ENCODE measurements around the gene FARP1. TPM values are rescaled to one million over a fixed set of nuclear protein-coding genes. Genes with fewer than 3 reads are reported as not detected.
"Not testable (repeated sequence)": the region's sequence is repeated elsewhere in the genome, so short reads cannot be mapped to it uniquely, and the experiment has no call there.

Gene FARP1
- total and polyA plus RNA-seq, 3 experiments from 2014 or later = 0.16 to 0.27 (median 0.26) TPM

DNA sequence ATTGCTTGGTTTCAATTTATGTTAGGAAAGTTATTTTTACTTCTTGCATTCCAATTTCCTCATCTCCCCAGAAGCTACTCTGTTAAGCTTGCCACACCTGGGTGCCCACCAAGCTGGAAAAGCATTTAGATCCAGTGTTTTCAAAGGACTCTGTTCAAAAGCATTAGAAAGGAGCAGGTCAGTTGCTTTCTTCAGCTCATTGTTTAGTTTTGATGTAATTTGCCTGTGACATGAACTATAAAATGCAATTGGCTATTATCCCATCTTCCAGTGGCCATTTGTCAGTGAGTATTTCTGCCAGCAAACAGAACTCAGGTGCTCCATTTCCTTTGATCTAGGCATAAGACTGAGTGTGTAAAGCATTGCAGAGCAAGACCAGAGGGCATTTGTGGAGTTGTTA is 80.8 kb downstream of the FARP1 start:
- Mint-ChIP-seq H3K9me3 (no peaks in the 10 kb centered on the region), H3K36me3 (no peaks in the 10 kb centered on the region), H3K4me3 (no peak overlapping the region), H3K4me1 (no peaks in the 10 kb centered on the region), H3K27ac (no peak overlapping the region), H3K27me3 (peaks cover 6 to 22% of the 10 kb centered on the region in 2 donors)
- Histone ChIP-seq H3K9me3 (ENCODE audit: low read length) (no peaks in the 10 kb centered on the region), H3K27ac (ENCODE audit: low read depth, low read length) (no peak overlapping the region), H3K27me3 (ENCODE audit: insufficient read depth, low read length, poor library complexity, severe bottlenecking) (no peaks in the 10 kb centered on the region), H3K4me1 (ENCODE audit: insufficient read depth, low read length) (no peaks in the 10 kb centered on the region), H3K4me3 (ENCODE audit: low read length) (no peak overlapping the region), H3K36me3 (ENCODE audit: insufficient read depth, low read length) (no peaks in the 10 kb centered on the region)
- CTCF ChIA-PET = interaction anchor here (0.7 kb wide), 1 partner anchor 19 kb away, joined by 3 read pairs; no protein-coding TSS in a partner anchor
- no peak for DNase-seq
- POLR2A ChIA-PET = no interaction called here

DNA sequence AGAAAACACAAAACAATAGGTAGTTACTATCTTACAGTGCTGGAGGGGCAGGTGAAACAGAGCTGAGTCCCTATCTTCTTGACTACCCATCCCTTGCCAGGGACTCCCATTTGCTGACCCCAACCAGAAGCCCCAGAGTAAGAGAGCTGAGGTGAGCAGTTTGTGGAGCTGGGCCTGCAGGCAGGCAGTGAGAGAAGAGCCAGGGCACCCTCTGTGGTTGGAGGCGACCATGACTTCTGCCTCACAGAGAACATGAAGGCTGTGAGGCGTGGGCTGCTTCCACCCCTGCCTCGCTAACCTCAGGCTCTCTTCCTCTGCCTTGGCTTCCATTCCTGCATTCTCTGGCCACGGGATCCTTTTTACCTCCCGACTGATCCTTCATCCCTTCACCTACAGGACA is 81.7 kb downstream of the FARP1 start:
- no peak for DNase-seq
- no peaks in the 10 kb centered on the region for H3K4me1 Mint-ChIP-seq
- Histone ChIP-seq H3K36me3 (ENCODE audit: insufficient read depth, low read length) (no peaks in the 10 kb centered on the region), H3K9me3 (ENCODE audit: low read length) (no peaks in the 10 kb centered on the region), H3K4me1 (ENCODE audit: insufficient read depth, low read length) (no peaks in the 10 kb centered on the region), H3K27me3 (ENCODE audit: insufficient read depth, low read length, poor library complexity, severe bottlenecking) (no peaks in the 10 kb centered on the region), H3K27ac (ENCODE audit: low read depth, low read length) (no peak overlapping the region), H3K4me3 (ENCODE audit: low read length) (no peak overlapping the region)
- peaks cover 6 to 22% of the 10 kb centered on the region in 2 donors for H3K27me3 Mint-ChIP-seq
- H3K9me3 Mint-ChIP-seq = no peaks in the 10 kb centered on the region
- CTCF ChIA-PET = no interaction called here
- no peak overlapping the region for H3K4me3 Mint-ChIP-seq
- POLR2A ChIA-PET = no interaction called here
- H3K27ac Mint-ChIP-seq = no peak overlapping the region
- no peaks in the 10 kb centered on the region for H3K36me3 Mint-ChIP-seq

DNA sequence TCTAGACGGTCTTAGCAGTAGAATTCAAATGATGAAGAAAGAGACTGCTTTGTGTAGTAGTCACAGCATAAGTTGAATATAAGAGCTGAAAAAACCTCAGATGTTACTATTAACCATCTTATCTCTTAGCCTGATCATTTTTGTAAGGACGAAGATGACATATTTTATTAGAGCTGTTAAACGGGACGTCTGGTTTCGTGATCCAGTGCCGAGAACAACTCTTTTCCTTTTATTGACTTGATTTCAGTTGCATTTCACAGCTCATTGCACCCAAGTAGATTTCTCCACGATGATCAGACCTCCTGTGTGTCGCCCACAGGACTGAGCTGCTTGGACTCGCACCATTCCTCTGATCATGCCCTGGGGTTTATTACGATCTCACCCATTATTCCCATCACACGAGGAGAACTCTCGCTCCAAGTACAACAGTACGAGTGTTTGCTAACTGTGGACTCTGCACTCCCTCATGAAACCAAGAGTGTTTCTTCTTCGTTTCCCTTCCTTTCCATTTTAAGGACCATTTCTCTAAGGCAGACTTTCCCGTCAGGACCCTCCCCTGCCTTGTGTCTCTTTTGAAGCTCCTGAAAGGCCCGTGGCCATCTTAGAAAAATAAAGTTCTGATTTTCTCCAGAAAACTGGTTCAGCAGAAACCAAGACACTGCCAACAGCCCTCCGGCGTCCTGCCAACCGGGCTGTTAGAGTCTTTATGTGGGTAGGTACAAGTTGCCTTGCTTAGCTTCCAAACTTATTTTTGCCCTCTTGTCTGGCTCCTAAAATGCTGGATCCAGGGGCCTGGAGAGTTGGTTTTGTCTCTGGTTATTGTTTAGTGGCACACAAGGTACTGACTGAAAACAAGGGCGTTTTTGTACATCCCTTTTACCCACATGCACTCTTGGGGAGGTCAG is 82.4 kb downstream of the FARP1 start:
- Mint-ChIP-seq H3K36me3 (no peaks in the 10 kb centered on the region), H3K4me1 (no peaks in the 10 kb centered on the region), H3K27me3 (peaks cover 6 to 16% of the 10 kb centered on the region in 2 donors), H3K9me3 (no peaks in the 10 kb centered on the region), H3K27ac (no peak overlapping the region), H3K4me3 (no peak overlapping the region)
- no peaks in the 10 kb centered on the region for H3K27me3 ChIP-seq (ENCODE audit: insufficient read depth, low read length, poor library complexity, severe bottlenecking)
- no peak overlapping the region for H3K27ac ChIP-seq (ENCODE audit: low read depth, low read length)
- H3K4me1 ChIP-seq (ENCODE audit: insufficient read depth, low read length) = no peaks in the 10 kb centered on the region
- H3K36me3 ChIP-seq (ENCODE audit: insufficient read depth, low read length) = no peaks in the 10 kb centered on the region
- H3K4me3 ChIP-seq (ENCODE audit: low read length) = no peak overlapping the region
- POLR2A ChIA-PET = no interaction called here
- DNase-seq = no peak
- CTCF ChIA-PET = no interaction called here
- no peaks in the 10 kb centered on the region for H3K9me3 ChIP-seq (ENCODE audit: low read length)

DNA sequence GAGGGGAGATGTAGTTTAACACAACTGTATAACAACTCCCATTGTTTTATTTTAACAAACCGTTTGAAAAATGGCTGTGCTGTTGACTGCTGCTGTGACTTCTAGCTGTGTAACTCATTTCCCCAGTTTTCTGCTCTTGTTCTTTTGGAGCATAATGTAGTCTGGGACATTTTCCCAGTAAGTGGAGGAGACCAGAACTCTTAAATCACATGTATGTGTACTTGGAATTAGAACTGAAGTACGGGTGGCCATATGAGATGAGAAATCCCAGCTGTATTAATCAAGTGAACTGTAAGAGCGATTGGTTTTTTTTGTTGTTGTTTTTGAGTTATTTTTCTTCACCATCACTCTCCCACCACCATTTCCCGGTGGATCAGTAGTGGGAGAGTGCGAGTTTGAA is 83.6 kb downstream of the FARP1 start:
- H3K27ac Mint-ChIP-seq = no peak overlapping the region
- no peaks in the 10 kb centered on the region for H3K36me3 ChIP-seq (ENCODE audit: insufficient read depth, low read length)
- H3K4me3 ChIP-seq (ENCODE audit: low read length) = no peak overlapping the region
- ChIA-PET POLR2A (no interaction called here), CTCF (interaction anchor here (0.5 kb wide), 1 partner anchor 309 kb away, joined by 4 read pairs; no protein-coding TSS in a partner anchor)
- no peaks in the 10 kb centered on the region for H3K9me3 ChIP-seq (ENCODE audit: low read length)
- no peaks in the 10 kb centered on the region for H3K27me3 ChIP-seq (ENCODE audit: insufficient read depth, low read length, poor library complexity, severe bottlenecking)
- no peaks in the 10 kb centered on the region for H3K36me3 Mint-ChIP-seq
- no peak for DNase-seq
- no peaks in the 10 kb centered on the region for H3K4me1 ChIP-seq (ENCODE audit: insufficient read depth, low read length)
- no peaks in the 10 kb centered on the region for H3K4me1 Mint-ChIP-seq
- H3K9me3 Mint-ChIP-seq = peaks cover 0 to 3% (median 0%) of the 10 kb centered on the region in 5 donors
- H3K4me3 Mint-ChIP-seq = no peak overlapping the region
- peaks cover 6 to 16% of the 10 kb centered on the region in 2 donors for H3K27me3 Mint-ChIP-seq
- H3K27ac ChIP-seq (ENCODE audit: low read depth, low read length) = no peak overlapping the region

DNA sequence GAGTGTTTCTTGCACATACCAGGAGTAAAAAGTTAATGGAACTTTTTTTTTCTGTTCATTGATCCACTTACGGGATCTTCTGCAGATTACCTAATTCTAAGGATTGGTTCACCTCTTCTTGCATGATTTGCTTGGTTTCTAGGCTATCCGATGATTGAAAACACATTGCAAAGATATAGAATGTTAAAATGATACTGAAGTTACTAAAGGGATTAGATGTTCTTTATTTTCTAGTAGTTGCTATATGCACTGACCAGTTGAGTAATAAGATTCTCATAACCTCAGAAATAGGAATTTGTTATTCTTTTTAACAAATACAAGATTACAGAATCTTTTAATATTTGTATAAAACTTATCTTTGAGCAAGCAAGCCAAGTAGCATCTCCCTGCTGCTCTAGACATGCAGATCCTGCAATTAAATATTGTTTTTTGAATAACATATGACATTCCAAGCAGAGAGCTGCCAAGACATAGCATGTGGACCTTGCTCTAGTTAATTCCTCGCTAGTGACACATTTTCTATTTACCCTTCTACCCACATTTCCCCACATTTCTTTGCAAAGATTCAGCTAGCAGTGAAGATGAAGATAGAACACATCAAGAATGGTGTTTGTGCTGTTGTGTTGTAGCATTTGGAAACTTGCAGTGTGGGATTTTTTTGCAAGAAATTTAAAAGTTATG is 85.9 kb downstream of the FARP1 start:
- no peaks in the 10 kb centered on the region for H3K4me1 ChIP-seq (ENCODE audit: insufficient read depth, low read length)
- ChIA-PET CTCF (no interaction called here), POLR2A (no interaction called here)
- H3K36me3 Mint-ChIP-seq = no peaks in the 10 kb centered on the region
- peaks cover 0 to 3% (median 0%) of the 10 kb centered on the region in 5 donors for H3K9me3 Mint-ChIP-seq
- no peaks in the 10 kb centered on the region for H3K27me3 ChIP-seq (ENCODE audit: insufficient read depth, low read length, poor library complexity, severe bottlenecking)
- H3K4me1 Mint-ChIP-seq = no peaks in the 10 kb centered on the region
- no peak overlapping the region for H3K27ac Mint-ChIP-seq
- H3K36me3 ChIP-seq (ENCODE audit: insufficient read depth, low read length) = no peaks in the 10 kb centered on the region
- no peaks in the 10 kb centered on the region for H3K9me3 ChIP-seq (ENCODE audit: low read length)
- H3K27me3 Mint-ChIP-seq = peaks cover 6 to 10% of the 10 kb centered on the region in 2 donors
- no peak overlapping the region for H3K4me3 Mint-ChIP-seq
- no peak for DNase-seq
- H3K27ac ChIP-seq (ENCODE audit: low read depth, low read length) = no peak overlapping the region
- no peak overlapping the region for H3K4me3 ChIP-seq (ENCODE audit: low read length)

DNA sequence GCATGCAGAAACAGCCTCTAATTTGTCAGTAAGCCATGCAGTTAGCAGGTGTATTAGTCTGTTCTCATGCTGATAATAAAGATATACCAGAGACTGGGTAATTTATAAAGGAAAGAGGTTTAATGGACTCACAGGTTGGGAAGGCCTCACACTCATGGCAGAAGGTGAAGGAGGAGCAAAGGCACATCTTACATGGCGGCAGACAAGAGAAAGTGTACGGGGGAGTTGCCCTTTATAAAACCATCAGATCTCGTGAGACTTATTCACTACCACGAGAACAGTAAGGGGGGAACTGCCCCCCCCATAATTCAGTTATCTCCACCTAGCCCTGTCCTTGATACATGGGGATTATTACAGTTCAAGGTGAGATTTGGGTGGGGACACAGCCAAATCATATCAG is 87.9 kb downstream of the FARP1 start:
- peaks cover 7 to 10% of the 10 kb centered on the region in 2 donors for H3K27me3 Mint-ChIP-seq
- H3K9me3 ChIP-seq (ENCODE audit: low read length); CTCF ChIA-PET; H3K36me3 ChIP-seq (ENCODE audit: insufficient read depth, low read length); H3K27ac Mint-ChIP-seq; H3K4me3 ChIP-seq (ENCODE audit: low read length); POLR2A ChIA-PET; H3K4me3 Mint-ChIP-seq; H3K36me3 Mint-ChIP-seq; DNase-seq; H3K4me1 ChIP-seq (ENCODE audit: insufficient read depth, low read length); H3K9me3 Mint-ChIP-seq; H3K27me3 ChIP-seq (ENCODE audit: insufficient read depth, low read length, poor library complexity, severe bottlenecking); H3K4me1 Mint-ChIP-seq; H3K27ac ChIP-seq (ENCODE audit: low read depth, low read length): not testable (repeated sequence)

DNA sequence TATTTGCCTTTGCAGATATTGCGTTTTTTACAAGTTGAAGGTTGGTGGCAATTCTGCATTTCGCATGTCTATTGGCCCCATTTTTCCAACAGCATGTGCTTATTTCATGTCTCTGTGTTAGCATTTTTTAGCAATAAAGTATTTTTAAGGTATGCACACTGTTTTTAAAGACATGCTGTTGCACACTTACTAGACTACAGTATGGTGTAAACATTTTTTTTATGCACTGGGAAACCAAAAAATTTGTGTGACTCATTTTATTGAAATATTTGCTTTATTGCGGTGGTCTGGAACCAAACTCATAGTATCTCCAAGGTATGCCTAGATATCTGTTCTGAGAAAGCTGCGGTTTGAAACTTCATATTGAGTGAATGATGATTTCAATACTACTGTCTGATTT is 89.6 kb downstream of the FARP1 start:
- Mint-ChIP-seq H3K9me3 (peaks cover 0 to 3% (median 0%) of the 10 kb centered on the region in 5 donors), H3K27ac (no peak overlapping the region), H3K27me3 (peaks cover 1 to 6% of the 10 kb centered on the region in 2 donors), H3K4me3 (no peak overlapping the region), H3K4me1 (no peaks in the 10 kb centered on the region), H3K36me3 (no peaks in the 10 kb centered on the region)
- POLR2A ChIA-PET = no interaction called here
- Histone ChIP-seq H3K4me3 (ENCODE audit: low read length) (no peak overlapping the region), H3K4me1 (ENCODE audit: insufficient read depth, low read length) (no peaks in the 10 kb centered on the region), H3K27ac (ENCODE audit: low read depth, low read length) (no peak overlapping the region), H3K9me3 (ENCODE audit: low read length) (no peaks in the 10 kb centered on the region), H3K27me3 (ENCODE audit: insufficient read depth, low read length, poor library complexity, severe bottlenecking) (no peaks in the 10 kb centered on the region), H3K36me3 (ENCODE audit: insufficient read depth, low read length) (no peaks in the 10 kb centered on the region)
- no peak for DNase-seq
- CTCF ChIA-PET = no interaction called here

DNA sequence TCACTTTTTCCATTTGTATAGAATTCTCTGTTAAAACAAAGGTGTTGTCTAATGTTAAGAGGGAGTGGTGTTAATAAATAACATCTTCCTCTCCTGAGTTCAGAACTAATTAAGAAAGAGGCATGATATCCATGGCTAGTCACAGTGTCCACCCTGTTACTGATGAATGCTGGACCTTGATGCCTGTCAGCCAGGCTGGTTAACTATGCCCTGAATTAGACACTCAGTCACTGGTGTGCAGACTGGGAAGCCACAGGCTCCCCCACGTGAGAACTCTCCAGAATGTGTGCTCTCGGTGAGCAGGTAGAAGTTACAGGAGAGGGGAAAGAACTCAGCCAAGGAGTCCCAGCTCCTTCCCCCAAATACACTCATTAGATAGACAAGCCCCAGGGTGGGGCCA is 90.2 kb downstream of the FARP1 start:
- no peak for DNase-seq
- H3K27me3 ChIP-seq (ENCODE audit: insufficient read depth, low read length, poor library complexity, severe bottlenecking) = no peaks in the 10 kb centered on the region
- H3K9me3 ChIP-seq (ENCODE audit: low read length) = no peaks in the 10 kb centered on the region
- no peak overlapping the region for H3K4me3 ChIP-seq (ENCODE audit: low read length)
- no peak overlapping the region for H3K27ac ChIP-seq (ENCODE audit: low read depth, low read length)
- no peaks in the 10 kb centered on the region for H3K36me3 Mint-ChIP-seq
- H3K4me1 ChIP-seq (ENCODE audit: insufficient read depth, low read length) = no peaks in the 10 kb centered on the region
- H3K4me3 Mint-ChIP-seq = no peak overlapping the region
- no peak overlapping the region for H3K27ac Mint-ChIP-seq
- peaks cover 0 to 3% (median 0%) of the 10 kb centered on the region in 5 donors for H3K9me3 Mint-ChIP-seq
- ChIA-PET POLR2A (no interaction called here), CTCF (no interaction called here)
- H3K27me3 Mint-ChIP-seq = peaks cover 1 to 6% of the 10 kb centered on the region in 2 donors
- no peaks in the 10 kb centered on the region for H3K4me1 Mint-ChIP-seq
- H3K36me3 ChIP-seq (ENCODE audit: insufficient read depth, low read length) = no peaks in the 10 kb centered on the region

Measured in CD8-positive, alpha-beta memory T cell (primary cell).